DND-41 (cell line): Measurements from ENCODE around the gene SLC13A3.

Experiments used
- ATAC-seq: fragments of 200-7000 bp; cut with Tn5 transposase; 3 replicates; pipeline ENCODE4 v1.9.1; 2021; ENCODE audit warnings: low read depth; ENCODE audit not compliant: insufficient read depth
- DNase-seq: peaks from one replicate; pipeline ENCODE4 v3.0.0-alpha.2; 2020
- H2AFZ ChIP-seq: 2 replicates; pipeline ENCODE4 v1.6.0; 2012; ENCODE audit warnings: low read depth, low read length
- H3K27ac ChIP-seq: 2 replicates; pipeline ENCODE4 v1.5.1; 2012; ENCODE audit warnings: low read length, inconsistent platforms
- H3K27me3 ChIP-seq: fragments of 200-600 bp; sonication (generic); 2 replicates; pipeline ENCODE4 v1.6.0; 2012; ENCODE audit warnings: low read length, mild to moderate bottlenecking, inconsistent platforms; ENCODE audit not compliant: insufficient read depth, poor library complexity
- H3K36me3 ChIP-seq: 2 replicates; pipeline ENCODE4 v1.5.1; 2012; ENCODE audit warnings: low read length, inconsistent platforms; ENCODE audit not compliant: insufficient read depth
- H3K4me1 ChIP-seq: 2 replicates; pipeline ENCODE4 v1.5.1; 2012; ENCODE audit warnings: mild to moderate bottlenecking, low read length; ENCODE audit not compliant: insufficient read depth
- H3K4me2 ChIP-seq: 2 replicates; pipeline ENCODE4 v1.6.0; 2012; ENCODE audit warnings: mild to moderate bottlenecking, moderate library complexity, low read length, inconsistent platforms; ENCODE audit not compliant: insufficient read depth
- H3K4me3 ChIP-seq, 2 experiments: fragments of 200-600 bp in 1 of 2; shearing (Covaris generic) in 1 of 2; 2 replicates each; pipeline ENCODE4 v1.5.1; 2012 to 2016; ENCODE audit warnings: inconsistent platforms in 2 of 2, low read length in 2 of 2, mild to moderate bottlenecking in 2 of 2, low read depth in 1 of 2, moderate library complexity in 1 of 2
- H3K79me2 ChIP-seq: 2 replicates; pipeline ENCODE4 v1.6.0; 2012; ENCODE audit warnings: low read length, inconsistent platforms; ENCODE audit not compliant: insufficient read depth
- H3K9ac ChIP-seq: 2 replicates; pipeline ENCODE4 v1.6.0; 2012; ENCODE audit warnings: low read depth, mild to moderate bottlenecking, inconsistent platforms, low read length, moderate library complexity
- H3K9me3 ChIP-seq: 2 replicates; pipeline ENCODE4 v1.5.1; 2012; ENCODE audit warnings: low read length, moderate library complexity, mild to moderate bottlenecking, inconsistent platforms; ENCODE audit not compliant: insufficient read depth, severe bottlenecking
- H4K20me1 ChIP-seq: 2 replicates; pipeline ENCODE4 v1.6.0; 2012; ENCODE audit warnings: low read length; ENCODE audit not compliant: insufficient read depth
- EZH2 ChIP-seq: IDR thresholded peaks from 3 replicates; pipeline ENCODE4 v1.6.1; 2012; ENCODE audit warnings: borderline replicate concordance, low read depth, mild to moderate bottlenecking, moderate library complexity, low read length, inconsistent platforms; ENCODE audit not compliant: severe bottlenecking
- TF ChIP-seq, protein P1 (sequence below): IDR thresholded peaks from 2 replicates; pipeline ENCODE4 v1.5.1; 2012; ENCODE audit warnings: borderline replicate concordance, low read length, moderate library complexity, mild to moderate bottlenecking; ENCODE audit not compliant: poor library complexity, severe bottlenecking; ENCODE audit errors: extremely low read depth

Gene SLC13A3

DNA sequence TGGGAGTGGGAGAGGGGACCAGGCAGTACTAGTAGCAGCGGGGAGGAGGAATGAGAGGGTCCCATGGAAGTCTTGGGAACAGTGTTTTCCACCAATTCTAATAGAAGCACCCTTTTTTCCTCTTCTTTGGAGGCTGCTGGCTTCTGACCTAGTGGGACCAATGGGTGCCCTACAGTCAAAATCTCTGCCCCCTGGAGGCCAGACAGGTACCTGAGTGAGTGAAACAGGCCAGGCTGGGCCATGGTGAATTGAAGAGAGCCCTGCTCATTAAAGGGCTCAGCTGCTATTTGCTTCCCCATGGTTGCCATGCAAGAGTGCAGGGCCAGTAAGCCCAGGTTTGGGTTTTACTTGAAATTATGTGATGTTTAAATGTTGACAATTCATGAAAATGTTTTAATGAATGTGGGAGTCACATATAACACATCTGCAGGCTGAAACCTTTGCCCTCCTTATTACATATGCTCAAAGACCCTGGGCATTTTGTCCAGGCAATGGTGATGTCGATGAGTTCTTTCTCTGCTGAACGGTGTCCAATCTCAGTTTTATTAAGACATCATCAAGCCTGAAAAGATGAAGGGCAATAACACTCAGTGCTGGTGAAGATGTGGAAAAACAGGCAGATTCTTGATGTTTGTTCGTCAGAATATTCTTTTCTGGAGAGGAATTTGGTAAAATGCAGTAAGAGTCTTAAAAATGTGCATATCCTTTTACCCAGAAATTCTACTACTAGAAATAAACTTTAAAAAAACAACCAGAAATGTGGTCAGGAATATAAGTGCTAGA is 58.5 kb downstream of the SLC13A3 start:
- TF ChIP-seq, protein P1, sequence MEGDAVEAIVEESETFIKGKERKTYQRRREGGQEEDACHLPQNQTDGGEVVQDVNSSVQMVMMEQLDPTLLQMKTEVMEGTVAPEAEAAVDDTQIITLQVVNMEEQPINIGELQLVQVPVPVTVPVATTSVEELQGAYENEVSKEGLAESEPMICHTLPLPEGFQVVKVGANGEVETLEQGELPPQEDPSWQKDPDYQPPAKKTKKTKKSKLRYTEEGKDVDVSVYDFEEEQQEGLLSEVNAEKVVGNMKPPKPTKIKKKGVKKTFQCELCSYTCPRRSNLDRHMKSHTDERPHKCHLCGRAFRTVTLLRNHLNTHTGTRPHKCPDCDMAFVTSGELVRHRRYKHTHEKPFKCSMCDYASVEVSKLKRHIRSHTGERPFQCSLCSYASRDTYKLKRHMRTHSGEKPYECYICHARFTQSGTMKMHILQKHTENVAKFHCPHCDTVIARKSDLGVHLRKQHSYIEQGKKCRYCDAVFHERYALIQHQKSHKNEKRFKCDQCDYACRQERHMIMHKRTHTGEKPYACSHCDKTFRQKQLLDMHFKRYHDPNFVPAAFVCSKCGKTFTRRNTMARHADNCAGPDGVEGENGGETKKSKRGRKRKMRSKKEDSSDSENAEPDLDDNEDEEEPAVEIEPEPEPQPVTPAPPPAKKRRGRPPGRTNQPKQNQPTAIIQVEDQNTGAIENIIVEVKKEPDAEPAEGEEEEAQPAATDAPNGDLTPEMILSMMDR, result no peak
- TF ChIP-seq EZH2, result no peak
- H3K9me3 ChIP-seq, result no peaks in the 10 kb centered on the region
- H3K27ac ChIP-seq, result no peak overlapping the region
- no peak for DNase-seq
- no peaks in the 10 kb centered on the region for H3K27me3 ChIP-seq
- no peaks in the 10 kb centered on the region for H3K79me2 ChIP-seq
- no peak overlapping the region for H3K9ac ChIP-seq
- no peaks in the 10 kb centered on the region for H3K4me1 ChIP-seq
- H3K36me3 ChIP-seq, result no peaks in the 10 kb centered on the region
- H2AFZ ChIP-seq, result no peak overlapping the region
- ATAC-seq, result no peak
- H4K20me1 ChIP-seq, result 0 out of 2 replicates have a peak, but pooled peaks cover 3% of the 10 kb centered on the region
- H3K4me2 ChIP-seq, result no peak overlapping the region
- H3K4me3 ChIP-seq, result no peak overlapping the region

DNA sequence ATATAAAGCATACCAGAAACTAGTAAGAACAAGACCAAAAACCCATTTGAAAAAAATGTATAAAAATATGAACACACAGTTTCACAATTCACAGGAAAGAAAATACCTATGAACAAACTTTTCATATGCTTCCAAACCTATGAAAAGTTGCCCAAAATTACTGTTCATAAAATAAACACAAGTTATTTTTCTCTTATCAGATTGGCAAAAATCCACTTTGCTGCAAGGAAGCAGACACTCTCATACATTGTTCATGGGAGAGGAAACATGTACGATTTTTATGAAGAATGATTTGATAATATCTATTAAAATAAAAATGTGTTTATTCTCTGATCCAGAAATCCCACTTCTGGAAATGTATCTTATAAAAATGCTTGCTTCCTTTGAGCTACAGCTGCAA is 60.8 kb downstream of the SLC13A3 start:
- Histone ChIP-seq H3K27ac (no peak overlapping the region), H4K20me1 (no peaks in the 10 kb centered on the region), H3K4me1 (no peaks in the 10 kb centered on the region), H3K4me3 (no peak overlapping the region), H3K36me3 (no peaks in the 10 kb centered on the region), H3K79me2 (no peaks in the 10 kb centered on the region), H3K27me3 (no peaks in the 10 kb centered on the region), H3K4me2 (no peak overlapping the region), H3K9me3 (no peaks in the 10 kb centered on the region), H3K9ac (no peak overlapping the region), H2AFZ (no peak overlapping the region)
- no peak for ATAC-seq
- TF ChIP-seq, protein P1, result no peak
- no peak for TF ChIP-seq EZH2
- no peak for DNase-seq

DNA sequence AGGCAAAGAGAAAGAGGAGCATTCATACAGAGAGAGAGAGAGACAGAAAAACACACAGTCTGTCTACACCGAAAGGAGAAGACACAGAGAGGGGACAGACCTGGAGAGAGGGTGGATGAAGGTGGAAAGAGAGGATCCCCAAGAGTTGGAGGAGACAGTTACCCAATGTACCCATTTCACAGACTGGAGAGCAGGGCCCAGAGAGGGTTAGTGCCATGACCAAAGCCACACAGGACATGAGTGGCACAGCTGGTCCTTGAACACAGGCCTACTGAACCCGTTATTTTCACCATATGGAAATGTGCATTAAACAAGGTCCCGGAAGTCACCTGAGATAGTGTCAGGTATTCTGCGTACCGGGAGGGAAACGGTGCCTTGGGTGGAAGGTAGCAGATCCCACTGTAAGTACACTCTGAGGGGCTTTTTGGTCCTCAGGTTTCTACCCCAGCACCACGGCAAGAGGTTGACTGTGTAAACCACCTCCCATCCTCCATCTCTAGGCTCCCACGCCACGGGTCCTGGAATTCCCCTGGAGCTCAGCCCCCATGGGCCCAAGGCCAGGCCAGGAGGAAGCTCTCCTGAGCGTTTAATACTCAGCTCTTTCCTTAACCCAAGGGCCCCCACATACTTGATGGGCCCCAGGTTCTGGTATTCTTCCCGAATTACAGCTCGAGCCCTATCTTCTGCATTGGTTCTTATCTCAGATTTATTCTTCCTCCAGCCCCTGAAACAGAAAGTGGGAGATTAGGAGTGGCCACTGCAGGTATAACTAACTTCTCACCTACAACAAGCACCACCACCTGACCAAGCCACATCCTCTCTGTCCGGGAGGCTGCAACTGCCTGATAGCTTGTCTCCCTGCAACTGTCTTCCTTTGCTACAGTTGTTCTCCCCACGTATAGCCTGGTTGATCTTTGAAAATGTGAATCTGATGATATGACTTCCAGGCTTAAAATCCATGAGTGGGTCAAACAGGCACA is 62.4 kb downstream of the SLC13A3 start:
- no peak overlapping the region for H3K4me2 ChIP-seq
- ATAC-seq, result no peak

More for the DNA sequence above, 62.4 kb downstream of the SLC13A3 start:
- H3K4me3 ChIP-seq, result no peak overlapping the region
- H4K20me1 ChIP-seq, result no peaks in the 10 kb centered on the region
- DNase-seq, result no peak
- H3K9me3 ChIP-seq, result no peaks in the 10 kb centered on the region
- no peak overlapping the region for H2AFZ ChIP-seq
- TF ChIP-seq EZH2, result no peak
- TF ChIP-seq, protein P1, result no peak
- H3K79me2 ChIP-seq, result no peaks in the 10 kb centered on the region
- no peaks in the 10 kb centered on the region for H3K27me3 ChIP-seq
- no peak overlapping the region for H3K27ac ChIP-seq
- H3K4me1 ChIP-seq, result no peaks in the 10 kb centered on the region
- no peaks in the 10 kb centered on the region for H3K36me3 ChIP-seq
- H3K9ac ChIP-seq, result no peak overlapping the region
